ENCODE data around the gene KCNF1. TPM values are rescaled to one million over a fixed set of nuclear protein-coding genes. Genes with fewer than 3 reads are reported as not detected.

KCNF1 gene
- total RNA-seq, 1 donor from 2014 or later = not detected

- Histone ChIP-seq H3K36me3 (no peaks in the 10 kb centered on the region), H3K27ac (no peak overlapping the region), H3K9me3 (no peaks in the 10 kb centered on the region), H3K4me1 (no peaks in the 10 kb centered on the region), H3K4me3 (no peak overlapping the region), H3K27me3 (ENCODE audit: low read depth) (peaks cover 10% of the 10 kb centered on the region)
- no peak for TF ChIP-seq CTCF (IDR thresholded peaks at IDR 0.05)
- intact Hi-C loops (cut with DNase I) = no loop called here
- ATAC-seq (no peak), DNase-seq (no peak)
These were observed 29.2 kb upstream of the KCNF1 start for GRCh38 chr2:10882568-10882967.

- Histone ChIP-seq H3K27ac (no peak overlapping the region), H3K9me3 (no peaks in the 10 kb centered on the region), H3K4me3 (no peak overlapping the region), H3K4me1 (no peaks in the 10 kb centered on the region), H3K27me3 (ENCODE audit: low read depth) (peaks cover 8% of the 10 kb centered on the region), H3K36me3 (no peaks in the 10 kb centered on the region)
- intact Hi-C loops (cut with DNase I) = no loop called here
- no peak for ATAC-seq
- no peak for TF ChIP-seq CTCF (IDR thresholded peaks at IDR 0.05)
- no peak for DNase-seq
These were observed 28.7 kb upstream of the KCNF1 start for GRCh38 chr2:10883066-10883465.

- H3K4me3 ChIP-seq = no peak overlapping the region
- intact Hi-C loops (cut with DNase I) = no loop called here
- H3K9me3 ChIP-seq = no peaks in the 10 kb centered on the region
- no peaks in the 10 kb centered on the region for H3K36me3 ChIP-seq
- no peak overlapping the region for H3K27ac ChIP-seq
- TF ChIP-seq CTCF (IDR thresholded peaks at IDR 0.05) = no peak
- H3K4me1 ChIP-seq = no peaks in the 10 kb centered on the region
- ATAC-seq (no peak), DNase-seq (no peak)
- no peaks in the 10 kb centered on the region for H3K27me3 ChIP-seq (ENCODE audit: low read depth)
These were observed 27.8 kb upstream of the KCNF1 start for GRCh38 chr2:10883801-10884478.

- no peaks in the 10 kb centered on the region for H3K9me3 ChIP-seq
- no peak for TF ChIP-seq CTCF (IDR thresholded peaks at IDR 0.05)
- no peaks in the 10 kb centered on the region for H3K4me1 ChIP-seq
- intact Hi-C loops (cut with DNase I) = no loop called here
- no peak overlapping the region for H3K4me3 ChIP-seq
- H3K27me3 ChIP-seq (ENCODE audit: low read depth) = no peaks in the 10 kb centered on the region
- no peaks in the 10 kb centered on the region for H3K36me3 ChIP-seq
- no peak overlapping the region for H3K27ac ChIP-seq
- DNase-seq (no peak), ATAC-seq (no peak)
These were observed 27.2 kb upstream of the KCNF1 start for GRCh38 chr2:10884574-10884975.

- no peaks in the 10 kb centered on the region for H3K27me3 ChIP-seq (ENCODE audit: low read depth)
- H3K4me3 ChIP-seq = no peak overlapping the region
- ATAC-seq = no peak
- no peaks in the 10 kb centered on the region for H3K4me1 ChIP-seq
- H3K27ac ChIP-seq = no peak overlapping the region
- intact Hi-C loops (cut with DNase I) = no loop called here
- no peaks in the 10 kb centered on the region for H3K36me3 ChIP-seq
- no peak for DNase-seq
- H3K9me3 ChIP-seq = no peaks in the 10 kb centered on the region
- TF ChIP-seq CTCF (IDR thresholded peaks at IDR 0.05) = no peak
These were observed 26.5 kb upstream of the KCNF1 start for GRCh38 chr2:10885094-10885860.

All from lower lobe of right lung (tissue), 2 donors.